Brain pericyte (primary cell): ENCODE data around the gene STMN3.
A peak's percentile ranks its signal among the peaks of the same experiment; 100 is the strongest.
"Not testable (repeated sequence)": the region's sequence is repeated elsewhere in the genome, so short reads cannot be mapped to it uniquely, and the experiment has no call there.

ENCODE experiments used
- DNase-seq: peaks from one replicate; pipeline ENCODE4 v3.0.0-alpha.2; 2012; ENCODE audit warnings: low read depth, low spot score

The STMN3 gene

GRCh38 chr20:63639093-63639975, 13.9 kb downstream of the STMN3 start:
- no peak for DNase-seq

DNA sequence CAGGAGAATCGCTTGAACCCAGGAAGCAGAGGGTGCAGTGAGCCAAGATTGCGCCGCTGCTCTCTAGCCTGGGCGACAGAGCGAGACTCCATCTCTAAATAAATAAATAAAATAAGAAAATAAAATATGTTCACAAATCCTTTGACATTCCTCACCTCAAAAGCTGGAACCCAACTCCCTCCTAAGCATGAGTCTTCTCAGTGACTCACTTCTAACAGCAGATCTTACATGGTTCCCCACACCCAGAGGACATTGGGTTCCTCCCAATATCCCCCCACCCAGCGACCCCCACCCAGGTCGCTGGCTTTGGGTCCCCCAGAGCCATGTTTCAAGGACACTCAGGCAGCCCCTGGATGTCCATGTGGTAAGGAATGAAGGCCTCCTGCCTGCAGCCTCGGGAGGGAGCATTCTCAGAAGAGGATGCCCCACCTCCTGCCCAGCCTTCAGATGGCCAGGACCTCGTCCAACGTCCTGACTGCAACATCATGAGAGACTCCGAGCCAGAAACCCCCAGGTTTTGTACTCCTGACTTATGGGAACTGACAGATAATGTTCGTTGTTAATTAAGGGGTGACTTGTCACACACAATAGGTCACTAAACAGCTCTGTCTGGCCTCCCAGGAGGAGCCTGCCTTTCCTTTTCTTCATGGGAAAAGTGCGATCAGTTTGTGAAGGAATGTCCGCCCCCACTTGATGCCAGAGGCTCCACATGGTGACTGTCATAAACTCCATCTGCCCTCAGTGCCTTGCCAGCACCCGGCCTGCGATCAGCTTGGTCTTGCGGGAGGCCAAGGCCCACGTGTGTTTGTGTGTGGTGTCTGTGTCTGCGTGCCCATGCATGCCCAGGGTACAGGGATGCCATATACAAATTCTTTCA, 16.2 kb downstream of the STMN3 start:
- DNase-seq = no peak

DNA sequence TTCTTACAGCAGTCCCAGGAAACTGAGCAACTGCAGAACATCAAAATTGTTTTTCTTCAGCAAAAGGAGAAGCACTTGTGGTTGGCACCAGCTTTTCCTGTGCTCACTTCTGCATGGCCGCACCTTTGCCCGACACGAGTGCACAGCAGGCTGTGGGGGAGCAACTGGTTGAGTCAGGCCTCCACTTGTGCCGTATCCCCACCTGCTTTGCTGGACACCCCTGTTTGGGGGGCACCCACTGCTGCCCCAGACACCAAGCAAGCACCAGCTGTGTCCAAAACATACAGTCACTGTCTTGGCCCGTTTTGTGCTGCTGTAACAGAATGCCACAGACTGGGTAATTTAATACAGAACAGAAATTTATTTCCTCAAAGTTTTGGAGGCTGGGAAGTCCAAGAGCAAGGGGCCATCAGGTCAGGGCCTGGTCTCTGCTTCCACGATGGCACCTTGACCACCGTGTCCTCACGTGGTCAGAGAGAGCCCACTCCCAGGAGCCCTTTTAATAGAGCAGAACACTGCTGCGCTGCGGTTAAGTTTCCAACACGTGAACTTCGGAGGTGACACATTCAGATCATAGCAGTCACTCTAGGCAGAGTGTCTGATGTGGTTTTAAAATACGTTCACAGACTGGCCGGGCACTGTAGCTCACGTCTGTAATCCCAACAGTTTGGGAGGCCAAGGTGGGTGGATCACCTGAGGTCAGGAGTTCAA, 17.6 kb downstream of the STMN3 start:
- DNase-seq = no peak

DNA sequence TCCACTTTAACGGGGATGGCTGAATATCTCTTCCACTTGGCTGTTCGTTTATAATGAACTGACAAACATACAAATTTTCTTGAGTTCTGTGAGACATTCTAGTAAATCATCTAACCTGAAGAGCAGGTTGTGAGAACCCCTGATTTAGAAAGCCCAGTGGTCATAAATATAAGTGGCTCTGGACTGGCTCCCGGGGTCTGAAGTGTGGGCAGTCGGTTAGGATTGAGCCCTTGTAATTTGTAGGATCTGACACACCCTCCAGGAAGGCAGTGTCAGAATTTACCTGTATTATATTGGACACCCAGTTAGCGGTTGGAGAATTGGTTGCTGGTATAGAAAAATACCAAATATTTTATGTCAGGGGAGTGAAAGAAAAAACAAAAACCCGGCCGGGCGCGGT, 19.5 kb downstream of the STMN3 start:
- no peak for DNase-seq

DNA sequence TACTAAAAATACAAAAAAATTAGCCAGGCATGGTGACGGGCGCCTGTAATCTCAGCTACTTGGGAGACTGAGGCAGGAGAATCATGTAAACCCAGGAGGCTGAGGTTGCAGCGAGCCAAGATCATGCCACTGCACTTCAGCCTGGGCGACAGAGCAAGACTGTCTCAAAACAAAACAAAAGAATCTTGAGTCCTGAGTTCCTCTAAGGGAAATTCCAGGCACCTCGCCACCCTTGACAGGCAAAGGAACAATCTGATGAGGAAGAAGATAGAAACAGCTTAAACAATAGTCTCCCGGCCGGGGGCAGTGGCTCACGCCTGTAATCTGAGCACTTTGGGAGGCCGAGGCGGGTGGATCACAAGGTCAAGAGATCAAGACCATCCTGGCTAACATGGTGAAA, 21.8 kb downstream of the STMN3 start:
- DNase-seq = not testable (repeated sequence)

- not testable (repeated sequence) for DNase-seq
These were observed 22.3 kb downstream of the STMN3 start for GRCh38 chr20:63630956-63631355.

DNA sequence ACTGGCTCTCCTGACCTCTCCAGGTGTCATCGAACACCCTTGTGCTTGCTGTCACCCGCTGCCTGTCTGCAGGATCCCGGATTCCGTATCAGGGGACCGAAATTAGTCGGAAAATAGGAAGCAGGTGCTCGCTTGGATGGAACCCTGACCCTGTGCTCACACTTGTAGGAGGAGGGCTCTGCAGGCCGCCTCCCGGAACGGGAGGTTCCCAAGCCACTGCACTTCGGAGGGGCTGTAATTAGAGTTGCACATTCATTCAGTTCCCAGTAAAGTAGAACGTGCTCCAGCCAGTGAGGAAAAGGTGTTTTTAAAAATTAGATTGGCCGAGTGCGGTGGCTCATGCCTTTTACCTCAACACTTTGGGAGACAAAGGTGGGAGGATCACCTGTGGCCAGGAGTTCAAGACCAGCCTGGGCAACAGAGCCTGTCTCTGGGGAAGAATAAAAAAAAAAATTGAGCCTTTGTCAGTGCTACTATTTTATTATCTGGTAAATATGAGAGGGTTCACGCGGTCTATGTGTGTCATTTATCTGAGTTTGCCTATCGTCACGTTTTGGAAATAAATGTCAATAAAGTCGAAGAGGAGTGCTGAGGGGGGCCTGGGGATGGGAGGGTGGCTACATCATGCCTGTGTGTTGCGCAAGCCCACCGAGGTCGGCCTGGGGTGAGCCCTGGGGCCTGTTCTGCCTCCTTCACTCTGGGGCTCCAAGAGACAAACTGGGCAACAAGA, 24.8 kb downstream of the STMN3 start:
- DNase-seq = no peak

DNA sequence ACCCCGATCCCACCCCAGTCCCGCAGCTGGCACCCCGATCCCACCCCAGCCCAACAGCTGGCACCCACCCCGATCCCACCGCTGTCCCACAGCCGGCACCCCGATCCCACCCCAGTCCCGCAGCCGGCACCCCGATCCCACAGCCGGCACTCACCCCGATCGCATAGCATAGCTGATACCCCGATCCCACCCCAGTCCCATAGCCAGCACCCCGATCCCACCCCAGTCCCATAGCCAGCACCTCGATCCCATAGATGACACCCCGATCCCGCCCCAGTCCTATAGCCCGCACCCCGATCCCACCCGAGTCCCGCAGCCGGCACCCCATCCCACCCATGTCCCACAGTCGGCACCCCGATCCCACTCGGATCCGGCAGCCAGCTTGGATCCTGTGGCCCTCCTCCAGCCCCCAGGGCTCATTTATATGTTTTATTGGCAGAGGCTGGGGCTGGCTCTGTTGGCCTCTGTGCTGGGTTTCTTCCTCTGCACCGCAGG, 25.4 kb downstream of the STMN3 start:
- DNase-seq = no peak

DNA sequence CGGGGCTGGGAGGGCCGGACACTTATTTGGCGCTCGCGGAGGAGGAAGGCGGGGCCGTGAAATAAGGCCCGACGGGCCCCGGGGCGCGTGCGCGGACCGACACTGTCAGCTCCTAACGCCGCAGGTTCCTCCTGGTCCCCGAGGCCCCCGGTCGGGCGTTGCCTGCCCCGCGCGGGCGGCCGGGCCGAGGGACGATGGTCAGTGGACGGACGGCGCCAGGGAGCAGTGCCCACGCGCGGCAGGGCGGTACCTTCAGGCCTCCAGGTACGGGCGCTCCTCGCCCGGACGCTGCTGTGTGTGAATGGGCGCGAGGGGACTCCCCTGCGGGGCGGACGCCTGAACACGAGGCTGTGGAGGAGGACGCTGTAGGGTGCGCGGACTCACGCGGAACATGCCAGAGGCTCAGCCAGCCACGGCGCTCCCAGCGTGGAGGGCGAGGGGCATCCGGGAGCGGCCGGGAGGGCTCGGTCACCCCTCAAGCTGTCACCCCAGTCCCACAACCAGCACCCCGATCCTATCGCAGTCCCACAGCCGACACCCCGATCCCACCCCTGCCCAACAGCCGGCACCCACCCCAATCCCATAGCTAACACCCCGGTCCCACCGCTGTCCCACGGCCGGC, 26.0 kb downstream of the STMN3 start:
- DNase-seq = peak; percentile 47

DNA sequence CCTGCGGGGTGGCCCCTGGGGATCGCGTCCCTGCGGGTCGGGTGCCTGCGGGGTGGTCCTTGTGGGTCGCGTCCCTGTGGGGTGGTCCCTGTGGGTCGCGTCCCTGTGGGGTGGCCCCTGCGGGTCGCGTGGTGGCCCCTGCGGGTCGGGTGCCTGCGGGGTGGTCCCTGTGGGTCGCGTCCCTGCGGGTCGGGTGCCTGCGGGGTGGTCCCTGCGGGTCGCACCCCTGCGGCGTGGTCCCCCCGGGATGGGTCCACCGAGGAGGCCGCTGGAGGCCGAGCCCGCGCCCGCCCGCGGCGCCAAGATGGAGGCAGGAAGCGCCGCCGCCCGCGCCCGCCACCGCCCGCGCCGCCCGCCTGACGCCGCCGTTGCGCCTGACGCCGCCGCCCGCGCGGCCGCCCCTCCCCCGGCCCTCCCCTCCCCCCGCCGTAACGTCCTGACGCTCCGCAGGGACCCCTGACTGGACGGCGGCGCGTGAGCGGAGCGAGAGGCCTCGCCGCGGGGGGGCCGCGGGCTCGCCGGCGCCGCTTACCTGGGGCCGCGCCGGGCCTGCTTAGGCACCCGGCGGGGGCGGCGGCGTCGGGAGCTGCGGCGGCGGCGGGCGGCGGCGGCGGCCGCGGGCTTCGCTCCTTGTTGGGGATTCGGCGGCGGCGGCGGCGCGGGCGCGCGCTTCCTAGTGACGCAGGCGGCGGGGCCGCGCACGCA, 26.6 kb downstream of the STMN3 start, which contains the start of gene GMEB2:
Gene GMEB2, minus strand, starts transcription at position 678 of the 705 bp plus-strand sequence. CDS start 7,704 bp downstream, outside the sequence.
- no peak for DNase-seq

DNA sequence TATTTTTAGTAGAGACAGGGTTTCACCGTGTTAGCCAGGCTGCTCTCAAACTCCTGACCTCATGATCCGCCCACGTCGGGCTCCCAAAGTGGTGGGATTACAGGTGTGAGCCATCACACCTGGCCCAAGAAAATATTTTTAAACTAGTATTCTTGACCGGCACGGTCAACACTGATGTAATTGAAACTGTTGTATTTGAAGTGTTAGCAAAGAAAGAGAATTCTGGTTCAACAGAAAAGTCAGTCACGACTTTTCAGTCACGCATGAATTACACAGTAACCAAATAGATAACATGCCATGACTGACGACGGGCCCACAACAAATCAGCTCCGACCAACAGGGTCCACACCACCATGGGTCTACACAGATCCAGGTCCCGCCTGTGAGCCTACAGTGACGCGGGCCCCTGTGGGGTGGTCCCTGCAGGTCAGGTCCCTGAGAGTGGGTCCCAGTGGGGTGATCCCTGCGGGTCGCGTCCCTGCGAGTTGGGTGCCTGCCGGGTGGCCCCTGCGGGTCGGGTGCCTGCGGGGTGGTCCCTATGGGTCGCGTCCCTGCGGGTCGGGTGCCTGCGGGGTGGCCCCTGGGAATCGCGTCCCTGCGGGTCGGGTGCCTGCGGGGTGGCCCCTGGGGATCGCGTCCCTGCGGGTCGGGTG, 27.3 kb downstream of the STMN3 start:
- no peak for DNase-seq

- no peak for DNase-seq
These were observed 28.7 kb downstream of the STMN3 start for GRCh38 chr20:63624486-63624885.

GRCh38 chr20:63622732-63623131, 30.5 kb downstream of the STMN3 start:
- no peak for DNase-seq

GRCh38 chr20:63622096-63622495, 31.1 kb downstream of the STMN3 start:
- no peak for DNase-seq

GRCh38 chr20:63620991-63621390, 32.2 kb downstream of the STMN3 start:
- DNase-seq = no peak

DNA sequence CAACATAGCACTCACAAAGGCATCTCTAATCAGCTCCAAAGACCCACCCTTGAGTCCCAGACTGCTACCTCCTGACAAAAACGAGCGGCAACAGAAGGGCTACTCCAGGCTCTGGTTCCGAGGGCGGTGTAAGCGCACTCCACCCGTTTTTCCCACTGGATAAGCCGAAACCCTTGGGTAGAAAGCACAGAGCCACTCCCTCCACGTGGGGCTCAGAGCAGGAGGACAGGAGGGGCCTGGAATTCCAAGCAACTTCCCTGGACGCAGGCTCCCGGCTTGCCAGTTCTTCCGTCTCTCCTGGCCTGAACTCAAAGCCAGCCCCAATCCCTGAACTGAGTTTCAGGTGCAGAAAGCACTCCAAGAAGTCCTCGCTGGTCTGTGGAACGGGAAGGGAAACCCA, 33.7 kb downstream of the STMN3 start:
- DNase-seq = no peak

GRCh38 chr20:63619086-63619485, 34.1 kb downstream of the STMN3 start:
- no peak for DNase-seq

- no peak for DNase-seq
These were observed 34.8 kb downstream of the STMN3 start for GRCh38 chr20:63618291-63618980.

- no peak for DNase-seq
These were observed 35.4 kb downstream of the STMN3 start for GRCh38 chr20:63617876-63618265.
